DOHH2 (cell line): ENCODE data around the gene ZNF335.
"Not testable (repeated sequence)": the region's sequence is repeated elsewhere in the genome, so short reads cannot be mapped to it uniquely, and the experiment has no call there.

Experiments
- H3F3A ChIP-seq: fragments of 200-600 bp; sonication (generic), shearing (Covaris generic); 2 replicates; pipeline ENCODE4 v1.6.0; 2016; ENCODE audit warnings: antibody characterized with exemption, mild to moderate bottlenecking; ENCODE audit not compliant: control insufficient read depth, insufficient read depth
- H3K27ac ChIP-seq: fragments of 200-600 bp; sonication (generic); 2 replicates; pipeline ENCODE4 v1.5.1; 2014; ENCODE audit warnings: low read depth, mild to moderate bottlenecking, low read length, moderate library complexity
- H3K27me3 ChIP-seq: fragments of 200-600 bp; sonication (generic); 2 replicates; pipeline ENCODE4 v1.6.1; 2014; ENCODE audit warnings: mild to moderate bottlenecking, low read length, mixed read lengths; ENCODE audit not compliant: control insufficient read depth
- H3K36me3 ChIP-seq: fragments of 200-600 bp; sonication (generic); 2 replicates; pipeline ENCODE4 v1.6.1; 2014; ENCODE audit warnings: mild to moderate bottlenecking, low read length, moderate library complexity, mixed read lengths; ENCODE audit not compliant: control insufficient read depth
- H3K4me1 ChIP-seq: fragments of 200-600 bp; sonication (generic); 2 replicates; pipeline ENCODE4 v1.6.1; 2014; ENCODE audit warnings: mild to moderate bottlenecking, low read length, mixed read lengths; ENCODE audit not compliant: control insufficient read depth
- H3K4me2 ChIP-seq: fragments of 200-600 bp; sonication (generic); 2 replicates; pipeline ENCODE4 v1.6.0; 2014; ENCODE audit warnings: mild to moderate bottlenecking, low read length, moderate library complexity
- H3K4me3 ChIP-seq: fragments of 200-600 bp; sonication (generic); 2 replicates; pipeline ENCODE4 v1.5.1; 2014; ENCODE audit warnings: mild to moderate bottlenecking, low read length, mixed read lengths
- H3K79me2 ChIP-seq: fragments of 200-600 bp; sonication (generic); 2 replicates; pipeline ENCODE4 v1.6.1; 2014; ENCODE audit warnings: mild to moderate bottlenecking, low read length, mixed read lengths; ENCODE audit not compliant: control insufficient read depth
- H3K9me2 ChIP-seq: fragments of 200-600 bp; sonication (generic); replicated peaks from 2 replicates; pipeline ENCODE4 v1.6.1; 2014; ENCODE audit warnings: mild to moderate bottlenecking, low read length, mixed read lengths; ENCODE audit not compliant: control insufficient read depth
- H3K9me3 ChIP-seq: fragments of 200-600 bp; sonication (generic); 2 replicates; pipeline ENCODE4 v1.6.1; 2014; ENCODE audit warnings: antibody characterized with exemption, low read length, mixed read lengths; ENCODE audit not compliant: control insufficient read depth, insufficient read depth
- H4K20me1 ChIP-seq: fragments of 200-600 bp; sonication (generic); 2 replicates; pipeline ENCODE4 v1.6.0; 2014; ENCODE audit warnings: low read depth, mild to moderate bottlenecking, antibody characterized with exemption, low read length, moderate library complexity; ENCODE audit not compliant: control insufficient read depth, insufficient read depth
- EZH2phosphoT487 ChIP-seq: fragments of 200-600 bp; sonication (generic); IDR thresholded peaks from 2 replicates; pipeline ENCODE4 v1.6.1; 2017; ENCODE audit warnings: borderline replicate concordance, mild to moderate bottlenecking, antibody characterized with exemption, low read length, moderate library complexity, mixed read lengths
- TF ChIP-seq, protein P1 (sequence below): fragments of 200-600 bp; sonication (generic); IDR thresholded peaks from one replicate; pipeline ENCODE4 v1.5.1; 2014; ENCODE audit warnings: antibody characterized with exemption, mild to moderate bottlenecking, low read depth, low read length; ENCODE audit not compliant: poor library complexity, severe bottlenecking

The ZNF335 gene

DNA sequence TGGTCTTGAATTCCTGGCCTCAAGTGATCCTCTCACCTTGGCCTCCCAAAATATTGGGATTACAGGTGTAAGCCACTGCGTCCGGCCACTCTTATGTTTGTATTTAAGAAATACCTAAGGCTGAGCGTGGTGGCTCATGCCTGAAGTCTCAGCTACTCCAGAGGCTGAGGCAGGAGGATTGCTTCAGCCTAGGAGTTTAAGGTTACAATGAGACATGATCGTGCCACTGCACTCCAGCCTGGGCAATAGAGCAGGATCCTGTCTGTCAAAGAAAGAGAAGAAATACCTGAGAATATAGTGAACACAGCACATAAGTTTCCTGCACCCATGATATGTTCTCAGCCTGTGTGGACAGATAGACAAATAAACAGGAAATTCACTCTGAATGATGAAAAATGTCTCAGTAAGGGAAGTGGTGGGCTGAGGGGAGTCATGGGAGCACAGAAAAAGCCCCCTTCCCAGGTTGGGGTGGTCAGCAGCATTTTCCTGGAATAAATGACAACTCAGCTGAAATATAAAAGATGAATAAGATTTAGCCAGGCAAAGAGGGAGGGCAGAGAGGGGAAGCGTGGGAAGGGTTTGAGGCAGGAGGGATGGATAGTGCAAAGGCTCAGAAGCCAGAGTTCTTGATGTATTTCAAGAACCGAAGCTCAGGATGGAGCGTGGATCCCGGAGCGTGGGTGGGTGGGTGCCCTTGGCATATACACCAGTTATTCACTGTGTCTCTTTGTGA lies 22.9 kb upstream of the ZNF335 start:
- Histone ChIP-seq H4K20me1 (no peaks in the 10 kb centered on the region), H3K27me3 (peaks cover 31% of the 10 kb centered on the region), H3K27ac (no peak overlapping the region), H3K36me3 (no peaks in the 10 kb centered on the region), H3K4me3 (no peak overlapping the region), H3K79me2 (no peaks in the 10 kb centered on the region), H3K4me1 (peaks cover 22% of the 10 kb centered on the region), H3K9me2 (no peaks in the 10 kb centered on the region), H3K4me2 (no peak overlapping the region), H3K9me3 (no peaks in the 10 kb centered on the region), H3F3A (no peaks in the 10 kb centered on the region; the same call in 1 of the 2 replicates)
- TF ChIP-seq, protein P1, sequence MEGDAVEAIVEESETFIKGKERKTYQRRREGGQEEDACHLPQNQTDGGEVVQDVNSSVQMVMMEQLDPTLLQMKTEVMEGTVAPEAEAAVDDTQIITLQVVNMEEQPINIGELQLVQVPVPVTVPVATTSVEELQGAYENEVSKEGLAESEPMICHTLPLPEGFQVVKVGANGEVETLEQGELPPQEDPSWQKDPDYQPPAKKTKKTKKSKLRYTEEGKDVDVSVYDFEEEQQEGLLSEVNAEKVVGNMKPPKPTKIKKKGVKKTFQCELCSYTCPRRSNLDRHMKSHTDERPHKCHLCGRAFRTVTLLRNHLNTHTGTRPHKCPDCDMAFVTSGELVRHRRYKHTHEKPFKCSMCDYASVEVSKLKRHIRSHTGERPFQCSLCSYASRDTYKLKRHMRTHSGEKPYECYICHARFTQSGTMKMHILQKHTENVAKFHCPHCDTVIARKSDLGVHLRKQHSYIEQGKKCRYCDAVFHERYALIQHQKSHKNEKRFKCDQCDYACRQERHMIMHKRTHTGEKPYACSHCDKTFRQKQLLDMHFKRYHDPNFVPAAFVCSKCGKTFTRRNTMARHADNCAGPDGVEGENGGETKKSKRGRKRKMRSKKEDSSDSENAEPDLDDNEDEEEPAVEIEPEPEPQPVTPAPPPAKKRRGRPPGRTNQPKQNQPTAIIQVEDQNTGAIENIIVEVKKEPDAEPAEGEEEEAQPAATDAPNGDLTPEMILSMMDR: no peak
- TF ChIP-seq EZH2phosphoT487: no peak

DNA sequence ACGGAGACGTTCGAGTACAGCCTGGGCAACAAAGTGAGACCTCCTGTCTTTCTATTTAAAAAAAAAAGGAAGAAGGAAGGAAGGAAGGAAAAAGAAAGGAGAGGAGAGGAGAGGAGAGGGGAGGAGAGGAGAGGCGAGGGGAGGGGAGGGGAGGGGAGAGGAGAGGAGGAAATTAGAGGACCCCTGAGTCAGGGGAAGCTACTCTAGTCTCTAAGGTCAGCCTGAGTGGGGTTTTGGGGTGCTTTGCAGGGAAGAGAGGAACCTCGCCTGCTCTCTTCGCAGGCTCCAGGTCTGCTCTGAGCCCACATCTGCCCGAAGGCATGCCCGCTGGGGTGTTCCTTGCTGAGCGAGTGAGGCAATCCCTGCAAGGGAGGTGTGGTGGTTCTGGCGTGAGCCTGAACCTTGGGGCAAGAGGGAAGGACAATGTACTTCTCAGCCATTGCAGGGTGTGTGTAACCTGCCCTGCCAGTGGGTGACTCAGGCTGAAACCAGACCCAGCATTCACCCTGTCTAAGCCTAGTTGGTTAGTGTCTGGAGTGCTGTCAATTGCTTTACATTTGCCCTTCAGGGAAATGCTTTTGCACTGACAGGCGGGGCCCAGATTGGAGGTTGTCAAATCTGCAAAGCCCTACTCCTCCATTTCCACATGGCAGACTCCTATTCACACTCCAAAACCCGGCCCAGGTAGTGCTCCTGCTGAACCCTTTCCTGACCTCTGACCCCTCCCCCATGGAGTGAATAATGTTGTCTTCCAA lies 21.4 kb upstream of the ZNF335 start:
- peaks cover 18% of the 10 kb centered on the region for H3K27me3 ChIP-seq
- H3K36me3 ChIP-seq: no peaks in the 10 kb centered on the region
- peaks cover 22% of the 10 kb centered on the region for H3K4me1 ChIP-seq
- H3F3A ChIP-seq: no peaks in the 10 kb centered on the region; the same call in 1 of the 2 replicates
- H3K9me2 ChIP-seq: no peaks in the 10 kb centered on the region
- H3K4me3 ChIP-seq: no peak overlapping the region
- H3K27ac ChIP-seq: no peak overlapping the region
- TF ChIP-seq EZH2phosphoT487: no peak
- no peaks in the 10 kb centered on the region for H3K9me3 ChIP-seq
- no peaks in the 10 kb centered on the region for H3K79me2 ChIP-seq
- no peaks in the 10 kb centered on the region for H4K20me1 ChIP-seq
- H3K4me2 ChIP-seq: no peak overlapping the region

DNA sequence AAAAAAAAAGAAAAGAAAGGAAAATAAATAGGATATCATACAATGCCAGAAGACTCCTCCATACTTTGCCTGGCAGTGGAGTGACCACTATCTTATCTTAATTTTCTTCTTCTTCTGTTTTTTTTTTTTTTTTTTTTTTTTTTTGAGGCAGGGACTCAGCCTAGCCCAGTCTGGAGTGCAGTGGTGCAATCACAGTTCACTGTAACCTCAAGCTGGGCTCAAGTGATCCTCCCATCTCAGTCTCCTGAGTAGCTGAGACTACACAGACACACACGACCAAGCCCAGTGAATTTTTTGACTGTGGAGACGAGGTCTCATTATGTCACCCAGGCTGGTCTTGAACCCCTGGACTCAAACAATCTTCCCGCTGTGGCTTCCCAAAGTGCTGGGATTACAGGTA lies 19.6 kb upstream of the ZNF335 start:
- TF ChIP-seq, protein P1: no peak
- no peak for TF ChIP-seq EZH2phosphoT487
- Histone ChIP-seq H3K36me3 (no peaks in the 10 kb centered on the region), H3K4me2 (peak overlapping the region; percentile 57), H3K79me2 (no peaks in the 10 kb centered on the region), H3K4me1 (peaks cover 22% of the 10 kb centered on the region), H3K27ac (no peak overlapping the region), H3K9me3 (no peaks in the 10 kb centered on the region), H3K27me3 (peaks cover 9% of the 10 kb centered on the region), H3K9me2 (no peaks in the 10 kb centered on the region), H3K4me3 (peak overlapping the region; percentile 36; the same call in 1 of the 2 replicates), H3F3A (no peaks in the 10 kb centered on the region; the same call in 1 of the 2 replicates), H4K20me1 (no peaks in the 10 kb centered on the region)

DNA sequence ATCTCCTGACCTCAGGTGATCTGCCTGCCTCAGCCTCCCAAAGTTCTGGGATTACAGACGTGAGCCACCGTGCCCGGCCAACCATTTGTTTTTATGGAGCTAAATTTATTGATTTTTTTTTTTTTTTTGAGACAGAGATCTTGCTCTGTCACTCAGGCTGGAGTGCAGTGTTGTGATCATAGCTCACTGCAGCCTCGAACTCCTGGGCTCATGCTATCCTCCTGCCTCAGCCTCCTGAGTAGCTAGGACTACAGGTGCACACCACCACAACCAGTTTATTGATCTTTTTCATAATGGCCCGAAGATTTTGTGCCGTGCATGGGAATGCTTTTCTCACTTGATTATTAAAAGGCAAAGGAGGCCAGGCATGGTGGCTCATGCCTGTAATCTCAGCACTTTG lies 16.8 kb upstream of the ZNF335 start:
- H3K79me2 ChIP-seq, H4K20me1 ChIP-seq, H3F3A ChIP-seq, H3K9me2 ChIP-seq, H3K27ac ChIP-seq, H3K4me3 ChIP-seq, H3K36me3 ChIP-seq, H3K4me2 ChIP-seq, H3K9me3 ChIP-seq: not testable (repeated sequence)
- Histone ChIP-seq H3K27me3 (peaks cover 12% of the 10 kb centered on the region), H3K4me1 (peaks cover 19% of the 10 kb centered on the region)
